Activated CD4-positive, alpha-beta T cell treated with anti-CD3 and anti-CD28 coated beads for 36 hours (primary cell): Measurements from ENCODE around the gene UGT1A7. TPM values are rescaled to one million over a fixed set of nuclear protein-coding genes. Genes with fewer than 3 reads are reported as not detected.

Experiments
- ATAC-seq: fragments of 200-7000 bp; cut with Tn5 transposase; one replicate; pipeline ENCODE4 v1.10.0; 2021; ENCODE audit warnings: mild to moderate bottlenecking, moderate library complexity
- CTCF ChIA-PET: fragments of 350-600 bp; sonication (Branson Sonifier 250); formaldehyde crosslinking; loops from one replicate; lab custom pipeline; 2021; ENCODE audit warnings: antibody characterized with exemption; lab: Charles Lee
- POLR2A ChIA-PET: fragments of 350-600 bp; sonication (Branson Sonifier 250); formaldehyde crosslinking; loops from one replicate; lab custom pipeline; 2021; ENCODE audit warnings: antibody characterized with exemption, inconsistent platforms; lab: Charles Lee
- DNase-seq: peaks from one replicate; pipeline ENCODE4 v3.0.0-alpha.2; 2020
- H3K27ac Mint-ChIP-seq: one replicate; pipeline ENCODE4 v1.8.0; 2021; ENCODE audit warnings: mixed read lengths
- H3K27me3 Mint-ChIP-seq: one replicate; pipeline ENCODE4 v1.8.0; 2021; ENCODE audit warnings: mixed read lengths
- H3K36me3 Mint-ChIP-seq: one replicate; pipeline ENCODE4 v1.8.0; 2021; ENCODE audit warnings: low read depth, mixed read lengths
- H3K4me1 Mint-ChIP-seq: one replicate; pipeline ENCODE4 v1.8.0; 2021; ENCODE audit warnings: mixed read lengths
- H3K4me3 Mint-ChIP-seq: one replicate; pipeline ENCODE4 v1.8.0; 2021; ENCODE audit warnings: mild to moderate bottlenecking, moderate library complexity, mixed read lengths
- H3K9me3 Mint-ChIP-seq: one replicate; pipeline ENCODE4 v1.8.0; 2021; ENCODE audit warnings: low read depth, mixed read lengths
- intact Hi-C, 2 experiments: fragments of 100-400 bp; cut with DNase I in 1 of 2; cut with micrococcal nuclease in 1 of 2; formaldehyde crosslinking; loops; one replicate each; pipeline versions ENCODE4 v1.14.2 to v1.15.1; 2022 to 2024; cut with DNase I, micrococcal nuclease
- total RNA-seq, 2 experiments: library from RNA; stranded (reverse); gene quantifications; one replicate each; pipeline ENCODE4 v1.2.3, GENCODE V29; 2021

The UGT1A7 gene
- total RNA-seq, 2 experiments from 2014 or later = not detected

- intact Hi-C loops = no loop called here
- Mint-ChIP-seq H3K27ac (no peak overlapping the region), H3K4me3 (no peak overlapping the region), H3K27me3 (peaks cover 25% of the 10 kb centered on the region), H3K9me3 (no peaks in the 10 kb centered on the region), H3K36me3 (no peaks in the 10 kb centered on the region), H3K4me1 (no peaks in the 10 kb centered on the region)
- DNase-seq (no peak), ATAC-seq (no peak)
- ChIA-PET CTCF (no interaction called here), POLR2A (no interaction called here)
Observed at GRCh38 chr2:233658610-233659009, 23.1 kb upstream of the UGT1A7 start.

GRCh38 chr2:233663911-233664310 lies 17.8 kb upstream of the UGT1A7 start:
- no peak overlapping the region for H3K4me3 Mint-ChIP-seq
- H3K27me3 Mint-ChIP-seq = peaks cover 20% of the 10 kb centered on the region
- ATAC-seq (no peak), DNase-seq (no peak)
- H3K4me1 Mint-ChIP-seq = no peaks in the 10 kb centered on the region
- H3K27ac Mint-ChIP-seq = no peak overlapping the region
- intact Hi-C loops = no loop called here
- ChIA-PET CTCF (no interaction called here), POLR2A (no interaction called here)
- no peaks in the 10 kb centered on the region for H3K36me3 Mint-ChIP-seq
- H3K9me3 Mint-ChIP-seq = peaks cover 8% of the 10 kb centered on the region

- POLR2A ChIA-PET = no interaction called here
- H3K4me3 Mint-ChIP-seq = no peak overlapping the region
- no peaks in the 10 kb centered on the region for H3K36me3 Mint-ChIP-seq
- DNase-seq (no peak), ATAC-seq (no peak)
- H3K27me3 Mint-ChIP-seq = peaks cover 13% of the 10 kb centered on the region
- CTCF ChIA-PET = no interaction called here
- H3K4me1 Mint-ChIP-seq = no peaks in the 10 kb centered on the region
- H3K9me3 Mint-ChIP-seq = peaks cover 8% of the 10 kb centered on the region
- H3K27ac Mint-ChIP-seq = no peak overlapping the region
- intact Hi-C loops = no loop called here
Observed at GRCh38 chr2:233668605-233669260, 13.0 kb upstream of the UGT1A7 start.

- Mint-ChIP-seq H3K4me3 (no peak within 1 kb of the TSS), H3K4me1 (no peaks in the 10 kb centered on the region), H3K9me3 (peaks cover 6% of the 10 kb centered on the region), H3K36me3 (no peaks in the 10 kb centered on the region), H3K27me3 (peaks cover 18% of the 10 kb centered on the region), H3K27ac (no peak within 1 kb of the TSS)
- ChIA-PET POLR2A (no interaction called here), CTCF (no interaction called here)
- no peak for DNase-seq
- intact Hi-C loops = no loop called here
- no peak for ATAC-seq
Observed at GRCh38 chr2:233671290-233672161, 10.2 kb upstream of the UGT1A7 start, which contains the start of gene UGT1A9. Gene UGT1A9, plus strand, starts transcription at chr2:233671898. Its CDS starts 37 bp downstream, at chr2:233671935.

GRCh38 chr2:233672886-233673285 lies 8.8 kb upstream of the UGT1A7 start:
- no peak overlapping the region for H3K27ac Mint-ChIP-seq
- H3K9me3 Mint-ChIP-seq = peaks cover 6% of the 10 kb centered on the region
- ChIA-PET POLR2A (no interaction called here), CTCF (no interaction called here)
- H3K4me3 Mint-ChIP-seq = no peak overlapping the region
- intact Hi-C loops = no loop called here
- ATAC-seq = no peak
- H3K36me3 Mint-ChIP-seq = no peaks in the 10 kb centered on the region
- DNase-seq = no peak
- H3K27me3 Mint-ChIP-seq = peaks cover 20% of the 10 kb centered on the region
- H3K4me1 Mint-ChIP-seq = no peaks in the 10 kb centered on the region

- ATAC-seq = no peak
- no peak for DNase-seq
- ChIA-PET CTCF (no interaction called here), POLR2A (no interaction called here)
- H3K36me3 Mint-ChIP-seq = no peaks in the 10 kb centered on the region
- intact Hi-C loops = no loop called here
- H3K27me3 Mint-ChIP-seq = peaks cover 18% of the 10 kb centered on the region
- no peaks in the 10 kb centered on the region for H3K4me1 Mint-ChIP-seq
- no peaks in the 10 kb centered on the region for H3K9me3 Mint-ChIP-seq
- no peak overlapping the region for H3K4me3 Mint-ChIP-seq
- no peak overlapping the region for H3K27ac Mint-ChIP-seq
Observed at GRCh38 chr2:233673896-233674295, 7.8 kb upstream of the UGT1A7 start.

GRCh38 chr2:233674314-233674713 lies 7.4 kb upstream of the UGT1A7 start:
- Mint-ChIP-seq H3K9me3 (no peaks in the 10 kb centered on the region), H3K27me3 (peaks cover 19% of the 10 kb centered on the region), H3K27ac (no peak overlapping the region), H3K4me3 (no peak overlapping the region), H3K4me1 (no peaks in the 10 kb centered on the region), H3K36me3 (no peaks in the 10 kb centered on the region)
- no peak for DNase-seq
- POLR2A ChIA-PET = no interaction called here
- intact Hi-C loops = no loop called here
- CTCF ChIA-PET = no interaction called here
- ATAC-seq = no peak

- POLR2A ChIA-PET = no interaction called here
- no peaks in the 10 kb centered on the region for H3K4me1 Mint-ChIP-seq
- DNase-seq = no peak
- H3K36me3 Mint-ChIP-seq = no peaks in the 10 kb centered on the region
- CTCF ChIA-PET = no interaction called here
- no peak overlapping the region for H3K27ac Mint-ChIP-seq
- intact Hi-C loops = no loop called here
- peaks cover 22% of the 10 kb centered on the region for H3K27me3 Mint-ChIP-seq
- ATAC-seq = no peak
- no peak overlapping the region for H3K4me3 Mint-ChIP-seq
- H3K9me3 Mint-ChIP-seq = no peaks in the 10 kb centered on the region
Observed at GRCh38 chr2:233674995-233675394, 6.7 kb upstream of the UGT1A7 start.

- no peaks in the 10 kb centered on the region for H3K9me3 Mint-ChIP-seq
- no peak overlapping the region for H3K27ac Mint-ChIP-seq
- no peaks in the 10 kb centered on the region for H3K4me1 Mint-ChIP-seq
- ATAC-seq (no peak), DNase-seq (no peak)
- intact Hi-C loops = no loop called here
- H3K36me3 Mint-ChIP-seq = no peaks in the 10 kb centered on the region
- H3K4me3 Mint-ChIP-seq = no peak overlapping the region
- CTCF ChIA-PET = no interaction called here
- POLR2A ChIA-PET = no interaction called here
- peaks cover 19% of the 10 kb centered on the region for H3K27me3 Mint-ChIP-seq
Observed at GRCh38 chr2:233676046-233676445, 5.7 kb upstream of the UGT1A7 start.

- no peak for DNase-seq
- Mint-ChIP-seq H3K9me3 (no peaks in the 10 kb centered on the region), H3K27me3 (peaks cover 12% of the 10 kb centered on the region), H3K27ac (no peak overlapping the region), H3K4me1 (no peaks in the 10 kb centered on the region), H3K36me3 (no peaks in the 10 kb centered on the region), H3K4me3 (no peak overlapping the region)
- POLR2A ChIA-PET = no interaction called here
- CTCF ChIA-PET = no interaction called here
- no peak for ATAC-seq
- intact Hi-C loops = no loop called here
Observed at GRCh38 chr2:233679196-233679595, 2.5 kb upstream of the UGT1A7 start.

GRCh38 chr2:233680361-233681045 lies 1.2 kb upstream of the UGT1A7 start:
- ChIA-PET CTCF (no interaction called here), POLR2A (no interaction called here)
- Mint-ChIP-seq H3K4me3 (no peak overlapping the region), H3K36me3 (no peaks in the 10 kb centered on the region), H3K27ac (no peak overlapping the region), H3K27me3 (peaks cover 12% of the 10 kb centered on the region), H3K9me3 (no peaks in the 10 kb centered on the region), H3K4me1 (no peaks in the 10 kb centered on the region)
- ATAC-seq (no peak), DNase-seq (no peak)
- intact Hi-C loops = no loop called here
